ENCODE measurements around the gene DDAH1.
A peak's percentile ranks its signal among the peaks of the same experiment; 100 is the strongest.

Gene DDAH1

DNA sequence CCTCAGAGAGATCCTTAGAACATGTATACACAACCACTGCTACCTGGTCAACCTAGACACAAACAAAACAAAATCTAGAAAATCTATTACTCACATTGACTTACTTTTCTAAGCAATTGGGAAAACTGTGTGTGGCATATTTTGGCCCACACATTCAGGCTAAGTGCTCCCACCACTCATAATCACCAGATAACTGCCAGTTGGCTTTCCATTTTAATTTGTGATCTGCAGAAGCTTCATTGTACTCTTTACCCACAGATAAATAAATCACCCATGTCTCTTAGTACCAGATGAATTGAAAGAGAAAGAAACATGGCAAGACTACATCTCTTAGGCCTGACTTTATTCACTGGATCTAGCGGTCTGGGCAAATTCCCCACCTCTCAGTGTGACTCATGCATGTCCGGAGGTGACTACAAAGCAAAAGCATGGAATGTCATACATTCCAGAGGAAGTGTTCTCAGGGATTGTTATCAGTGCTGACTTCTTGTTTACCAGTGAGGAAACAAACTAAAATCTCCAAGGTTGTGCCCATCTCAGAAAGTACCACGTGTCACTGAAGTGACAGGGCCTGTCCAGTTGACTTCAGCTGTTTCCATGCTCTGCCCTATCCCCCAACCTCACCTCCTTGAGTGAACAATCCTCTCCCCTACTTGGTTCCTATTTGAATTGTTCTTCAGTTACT, 136.1 kb downstream of the DDAH1 start:
- no peak for DNase-seq (ENCODE audit: low read depth)

DNA sequence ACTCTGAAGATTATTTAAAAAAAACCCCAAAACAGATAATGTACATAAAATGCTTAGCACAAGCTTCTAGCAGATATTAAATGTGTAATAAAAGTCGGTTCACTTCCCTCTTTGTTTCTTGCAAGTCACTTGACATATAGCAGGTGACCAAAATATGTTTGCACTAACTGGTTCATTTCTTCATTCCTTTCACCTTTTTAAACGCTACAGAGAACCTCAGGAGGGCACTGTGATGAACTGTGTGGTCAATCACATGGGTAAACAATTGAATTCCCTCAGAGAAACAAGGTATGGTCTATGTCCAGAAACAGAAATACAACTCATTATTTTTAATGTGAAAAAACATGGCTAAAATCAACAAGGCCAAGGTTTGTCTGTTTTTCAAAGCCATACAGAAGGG, 137.2 kb downstream of the DDAH1 start:
- DNase-seq (ENCODE audit: low read depth): no peak

GRCh38 chr1:85326851-85327250, 138.1 kb downstream of the DDAH1 start:
- DNase-seq (ENCODE audit: low read depth): no peak

DNA sequence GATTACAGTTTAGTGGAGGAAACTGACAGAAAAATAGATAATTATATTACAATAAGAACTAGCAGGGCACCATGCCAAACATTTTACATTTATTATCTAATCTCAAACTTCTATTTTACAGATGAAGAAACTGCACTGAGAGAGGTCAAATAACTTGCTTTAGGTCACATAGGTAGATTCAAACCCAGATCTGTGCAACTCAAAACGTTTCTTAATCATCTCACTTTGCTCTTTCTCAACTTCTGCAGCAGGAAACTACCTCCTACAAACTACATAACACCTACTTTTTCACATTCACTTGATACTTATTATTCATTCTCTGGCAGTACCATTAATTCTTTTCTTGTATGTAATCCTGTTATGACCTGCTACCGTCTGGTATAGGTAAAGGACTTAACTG, 138.6 kb downstream of the DDAH1 start:
- no peak for DNase-seq (ENCODE audit: low read depth)

GRCh38 chr1:85325920-85326319, 139.0 kb downstream of the DDAH1 start:
- DNase-seq (ENCODE audit: low read depth): no peak

DNA sequence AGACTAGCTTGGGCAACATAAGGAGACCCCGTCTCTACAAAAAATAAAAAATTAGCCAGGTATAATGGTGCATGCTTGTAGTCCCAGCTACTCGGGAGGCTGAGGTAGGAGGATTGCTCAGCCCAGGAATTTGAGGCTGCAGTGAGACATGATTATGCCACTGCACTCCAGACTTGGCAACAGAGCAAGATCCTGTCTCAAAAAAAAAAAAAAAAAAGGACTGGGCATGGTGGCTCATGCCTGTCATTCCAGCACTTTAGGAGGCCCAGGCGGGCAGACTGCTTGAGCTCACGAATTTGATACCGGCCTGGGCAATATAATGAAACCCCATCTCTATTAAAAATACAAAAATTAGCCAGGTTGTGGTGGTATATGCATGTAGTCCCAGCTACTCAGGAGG, 141.2 kb downstream of the DDAH1 start:
- no peak for DNase-seq (ENCODE audit: low read depth)

GRCh38 chr1:85322655-85323054, 142.3 kb downstream of the DDAH1 start:
- no peak for DNase-seq (ENCODE audit: low read depth)

DNA sequence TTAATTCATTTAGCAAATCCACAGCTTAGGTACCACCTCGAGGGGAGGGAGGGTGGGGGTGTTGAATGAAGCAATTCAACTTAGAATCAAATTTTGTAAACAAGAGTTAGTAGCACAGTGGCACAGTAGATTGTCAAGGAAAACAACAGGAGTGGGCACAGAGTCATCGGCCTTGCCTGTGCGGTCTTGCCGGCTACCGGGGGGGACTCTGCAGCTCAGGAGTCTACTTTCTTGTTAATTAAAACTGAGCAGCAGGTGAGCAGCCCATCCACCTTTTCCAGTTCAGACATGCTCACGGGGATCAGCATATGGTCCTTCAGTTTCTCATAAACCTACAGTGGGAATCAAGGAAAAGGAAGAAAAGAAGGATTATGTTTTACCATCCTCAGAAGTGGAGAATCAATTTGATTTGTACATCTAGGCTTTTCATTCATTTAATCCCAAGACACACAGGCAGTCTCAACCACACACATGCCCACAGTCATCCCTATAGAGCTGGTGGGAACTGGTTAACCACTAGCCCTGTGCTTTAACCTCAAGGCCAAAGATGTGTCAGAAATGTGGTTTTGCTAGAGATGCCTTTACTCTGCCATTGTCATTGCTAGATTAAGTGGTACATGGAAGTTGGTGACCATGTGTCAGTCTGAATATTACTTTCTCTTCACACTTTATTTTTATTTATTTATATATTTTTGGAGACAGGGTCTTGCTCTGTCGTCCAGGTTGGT, 143.6 kb downstream of the DDAH1 start:
- no peak for DNase-seq (ENCODE audit: low read depth)

DNA sequence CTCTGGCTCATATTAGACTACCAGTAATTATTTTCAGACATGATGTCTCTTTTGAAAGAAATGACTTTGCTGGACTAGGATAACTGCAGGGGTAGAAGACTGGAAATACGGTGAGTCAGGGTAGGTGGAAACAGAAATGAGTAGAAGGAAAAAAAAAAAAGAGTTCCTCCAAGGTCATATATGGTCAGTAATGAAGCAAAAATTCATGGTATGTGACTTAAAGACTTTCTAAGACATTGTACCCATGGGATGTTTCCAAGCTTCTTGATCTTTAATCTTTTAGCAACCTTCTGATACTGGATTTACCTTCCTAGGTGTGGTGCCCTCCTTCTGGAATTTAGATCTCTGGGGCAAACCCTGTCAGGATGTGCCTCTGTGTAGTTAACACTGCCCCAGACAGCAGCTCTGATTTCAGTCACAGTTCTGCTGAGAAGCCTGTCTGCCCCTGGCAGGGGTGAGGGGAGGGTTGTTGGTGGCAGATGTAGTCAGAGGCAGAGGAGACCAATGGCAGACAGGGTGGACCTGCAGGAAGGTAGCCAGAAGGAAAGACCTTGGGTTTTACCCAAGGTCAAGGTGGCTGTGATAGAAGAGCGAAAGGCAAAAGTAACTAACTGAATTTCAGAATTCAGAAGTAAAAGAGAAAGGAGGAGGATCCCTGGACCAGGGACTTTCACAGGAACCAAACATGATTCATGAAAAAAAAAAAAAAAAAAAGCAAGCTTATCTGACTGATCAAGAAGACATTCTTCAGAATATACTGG, 144.4 kb downstream of the DDAH1 start:
- DNase-seq (ENCODE audit: low read depth): no peak

- no peak for DNase-seq (ENCODE audit: low read depth)
Measured at GRCh38 chr1:85319931-85320330, 145.0 kb downstream of the DDAH1 start.

DNA sequence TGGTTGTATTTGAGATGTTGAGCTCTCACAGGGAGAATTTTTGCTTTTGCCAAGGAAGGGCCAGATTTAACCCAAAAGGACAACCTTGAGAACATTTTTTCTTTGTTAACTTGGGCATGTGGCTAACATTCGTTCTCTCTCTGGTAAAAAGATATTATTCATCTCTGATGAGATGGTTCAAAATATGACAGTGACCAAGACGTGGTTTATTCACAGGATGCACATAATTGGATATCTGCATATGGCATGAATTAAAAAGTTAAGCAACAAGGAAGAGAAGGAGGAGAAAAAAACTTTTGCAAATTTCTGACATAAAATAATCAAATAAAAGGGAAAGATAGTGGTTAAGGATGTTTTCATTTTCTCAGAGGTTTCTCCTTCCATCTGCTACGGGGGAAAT, 145.5 kb downstream of the DDAH1 start:
- no peak for DNase-seq (ENCODE audit: low read depth)

GRCh38 chr1:85318217-85318616, 146.7 kb downstream of the DDAH1 start:
- DNase-seq (ENCODE audit: low read depth): no peak

DNA sequence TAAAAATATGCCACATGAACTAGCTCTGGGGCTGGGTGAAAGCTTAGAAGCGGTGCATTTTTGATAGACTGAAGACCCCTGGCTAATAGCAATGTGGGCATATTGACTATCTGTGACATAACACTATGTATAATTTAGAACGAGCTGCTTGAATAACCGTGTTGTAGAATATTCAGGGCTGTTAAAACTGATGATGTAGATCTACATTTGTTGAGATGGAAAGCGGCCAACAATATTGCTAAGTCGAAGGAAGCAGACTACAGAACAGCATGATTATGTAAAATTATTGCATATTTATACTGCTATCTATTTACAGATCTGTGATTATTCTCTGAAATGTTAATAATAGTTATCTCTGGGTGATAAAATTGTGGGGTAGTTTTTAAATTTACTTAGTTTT, 147.4 kb downstream of the DDAH1 start:
- no peak for DNase-seq (ENCODE audit: low read depth)

- no peak for DNase-seq (ENCODE audit: low read depth)
Measured at GRCh38 chr1:85316321-85316720, 148.6 kb downstream of the DDAH1 start.

DNA sequence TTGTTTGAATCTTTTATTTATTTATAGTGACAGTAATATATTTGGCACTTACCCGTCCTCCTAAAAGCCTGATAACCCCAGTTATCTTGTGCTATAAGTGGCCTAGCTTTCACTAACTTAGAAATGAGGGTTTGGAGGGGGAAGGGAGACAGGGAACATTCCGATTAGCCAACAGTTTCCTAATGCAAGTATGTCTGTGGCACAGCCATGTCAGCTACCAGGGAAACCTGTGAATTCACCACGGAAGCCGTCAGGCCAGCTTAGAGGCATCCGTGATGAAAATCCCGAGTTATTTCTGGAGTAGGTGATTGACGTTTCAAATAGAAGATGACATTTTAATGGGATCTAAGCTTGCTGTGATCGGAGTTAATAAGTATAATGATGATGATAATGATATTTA, 149.2 kb downstream of the DDAH1 start:
- no peak for DNase-seq (ENCODE audit: low read depth)

DNA sequence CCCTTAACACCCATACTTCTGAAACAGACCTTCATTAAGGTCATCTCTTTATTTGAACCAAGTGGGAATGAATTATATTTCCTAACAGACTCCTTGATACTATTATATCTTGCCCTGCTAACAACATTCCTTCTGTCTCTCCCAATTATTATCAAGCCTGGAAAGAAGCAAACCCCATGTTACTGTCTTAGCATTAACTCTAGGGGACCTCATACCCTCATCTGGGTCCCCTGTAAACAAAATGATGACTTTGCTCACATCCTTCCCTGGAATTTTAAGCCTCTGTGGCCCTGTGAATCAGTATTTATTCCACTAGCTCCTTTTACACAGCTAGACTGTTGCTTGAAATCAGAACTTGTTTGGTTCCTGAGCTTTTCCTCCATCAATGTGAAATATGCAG, 150.2 kb downstream of the DDAH1 start:
- DNase-seq (ENCODE audit: low read depth): no peak

GRCh38 chr1:85313888-85314696, 150.9 kb downstream of the DDAH1 start:
- DNase-seq (ENCODE audit: low read depth): no peak

DNA sequence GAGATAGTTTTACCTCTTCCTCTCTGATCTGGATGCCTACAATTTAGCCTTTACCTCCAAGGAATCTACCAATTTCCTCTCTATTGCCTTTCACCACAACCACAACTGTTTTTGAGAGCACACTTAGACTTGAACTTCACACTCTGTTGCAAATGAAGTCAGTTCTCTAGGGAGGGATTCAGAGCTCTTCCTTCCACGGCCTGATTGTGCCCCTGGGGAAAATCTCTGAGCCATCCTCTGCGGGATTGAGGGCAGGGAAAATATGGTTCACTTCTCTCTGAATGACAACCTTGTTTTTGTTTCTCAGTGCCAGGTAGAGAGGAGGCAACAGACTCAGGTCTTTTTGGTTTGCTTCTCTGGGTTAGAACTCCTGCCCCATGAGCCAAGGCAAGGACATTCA, 153.1 kb downstream of the DDAH1 start:
- DNase-seq (ENCODE audit: low read depth): no peak

DNA sequence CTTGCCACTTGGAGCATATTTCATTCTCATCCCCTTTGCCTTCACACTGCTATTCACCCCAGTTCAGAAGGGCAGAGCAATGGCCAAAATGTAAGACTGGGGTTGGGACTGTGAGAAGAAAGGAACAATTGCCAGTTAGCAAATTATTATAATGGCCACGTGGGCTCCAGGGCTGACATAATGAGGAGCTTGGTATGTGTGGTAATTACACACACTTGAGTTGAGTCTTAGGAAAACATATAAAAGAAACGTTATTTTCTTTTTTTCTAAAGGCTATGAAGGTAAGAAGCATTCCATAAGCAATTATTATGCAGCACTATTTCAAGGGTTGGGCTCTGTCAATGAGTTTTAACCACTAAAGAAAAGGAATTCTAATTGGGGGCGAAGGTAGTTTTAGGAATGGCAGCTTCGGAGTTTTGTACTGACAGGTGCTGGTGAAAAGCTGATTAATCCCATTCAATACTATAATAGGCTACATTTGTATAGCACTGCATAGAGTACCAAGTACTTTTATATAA, 156.1 kb downstream of the DDAH1 start:
- DNase-seq (ENCODE audit: low read depth): no peak

- DNase-seq (ENCODE audit: low read depth): peak; percentile 39
Measured at GRCh38 chr1:85307987-85308832, 156.7 kb downstream of the DDAH1 start.

DNA sequence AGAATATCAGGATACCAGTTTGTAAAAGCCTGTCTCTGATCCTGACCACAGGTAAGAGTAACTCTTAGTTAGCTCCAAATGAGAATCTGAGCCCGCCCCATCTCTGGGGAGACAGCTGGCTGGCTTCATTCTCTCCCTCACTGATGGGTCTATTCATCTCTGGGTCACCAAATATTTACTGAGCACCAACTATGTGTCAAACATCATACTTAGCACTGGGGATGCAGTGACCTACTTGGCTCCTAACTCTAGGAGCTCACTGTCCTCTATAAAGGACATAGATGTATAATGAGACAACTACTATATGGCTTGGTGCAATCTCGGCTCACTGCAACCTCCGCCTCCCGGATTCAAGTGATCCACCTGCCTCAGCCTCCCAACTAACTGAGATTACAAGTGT, 158.7 kb downstream of the DDAH1 start:
- no peak for DNase-seq (ENCODE audit: low read depth)

Data from T follicular helper cell (primary cell).